H9 (cell line): ENCODE results near the gene DHX40. TPM values are rescaled to one million over a fixed set of nuclear protein-coding genes. Genes with fewer than 3 reads are reported as not detected.
A peak's percentile ranks its signal among the peaks of the same experiment; 100 is the strongest.

Source experiments
- DNase-seq: peaks from one replicate; pipeline ENCODE4 v3.0.0-alpha.2; 2017
- H2AFZ ChIP-seq: one replicate; pipeline ENCODE4 v1.6.1; 2013; ENCODE audit warnings: mild to moderate bottlenecking, low read length, control low read depth, moderate library complexity
- H2AK5ac ChIP-seq: 2 replicates; pipeline ENCODE4 v1.6.1; 2013; ENCODE audit warnings: low read length, control low read depth, mixed read lengths; ENCODE audit not compliant: insufficient read length
- H2BK120ac ChIP-seq: one replicate; pipeline ENCODE4 v1.6.1; 2013; ENCODE audit warnings: low read depth, mild to moderate bottlenecking, low read length, control low read depth, inconsistent platforms; ENCODE audit not compliant: poor library complexity, severe bottlenecking
- H2BK12ac ChIP-seq: 2 replicates; pipeline ENCODE4 v1.6.1; 2013; ENCODE audit warnings: low read length, control low read depth, mixed read lengths, low read depth; ENCODE audit not compliant: insufficient read length
- H2BK15ac ChIP-seq: 2 replicates; pipeline ENCODE4 v1.6.1; 2013; ENCODE audit warnings: low read depth, low read length, control low read depth
- H2BK20ac ChIP-seq: one replicate; pipeline ENCODE4 v1.6.1; 2013; ENCODE audit warnings: low read depth, mild to moderate bottlenecking, low read length, control low read depth, inconsistent platforms; ENCODE audit not compliant: poor library complexity, severe bottlenecking
- H2BK5ac ChIP-seq: 2 replicates; pipeline ENCODE4 v1.6.1; 2013; ENCODE audit warnings: low read length, control low read depth, mixed read lengths; ENCODE audit not compliant: insufficient read length
- H3K14ac ChIP-seq: 2 replicates; pipeline ENCODE4 v1.6.1; 2013; ENCODE audit warnings: low read length, control low read depth; ENCODE audit not compliant: insufficient read depth
- H3K18ac ChIP-seq: 2 replicates; pipeline ENCODE4 v1.6.1; 2013; ENCODE audit warnings: low read depth, mild to moderate bottlenecking, mixed read lengths, low read length, control low read depth; ENCODE audit not compliant: insufficient read length
- H3K23ac ChIP-seq: 2 replicates; pipeline ENCODE4 v1.6.1; 2013; ENCODE audit warnings: low read length, control low read depth, mixed read lengths, low read depth; ENCODE audit not compliant: insufficient read length
- H3K23me2 ChIP-seq: 2 replicates; pipeline ENCODE4 v1.6.1; 2013; ENCODE audit warnings: low read depth, mild to moderate bottlenecking, mixed read lengths, low read length, control low read depth; ENCODE audit not compliant: insufficient read length, poor library complexity, severe bottlenecking
- H3K27ac ChIP-seq: 2 replicates; pipeline ENCODE4 v1.5.1; 2013; ENCODE audit warnings: low read length, control low read depth, mixed read lengths, low read depth; ENCODE audit not compliant: insufficient read length
- H3K27me3 ChIP-seq: 2 replicates; pipeline ENCODE4 v1.6.1; 2013; ENCODE audit warnings: low read length, control low read depth, inconsistent platforms; ENCODE audit not compliant: insufficient read depth
- H3K4ac ChIP-seq: 2 replicates; pipeline ENCODE4 v1.6.1; 2013; ENCODE audit warnings: low read depth, mild to moderate bottlenecking, control low read depth, inconsistent platforms, low read length, moderate library complexity
- H3K4me1 ChIP-seq: 2 replicates; pipeline ENCODE4 v1.6.1; 2013; ENCODE audit warnings: low read length, control low read depth, inconsistent platforms; ENCODE audit not compliant: insufficient read depth
- H3K4me2 ChIP-seq: 2 replicates; pipeline ENCODE4 v1.6.1; 2013; ENCODE audit warnings: low read length, control low read depth, mixed read lengths; ENCODE audit not compliant: insufficient read length, insufficient read depth
- H3K56ac ChIP-seq: 2 replicates; pipeline ENCODE4 v1.6.1; 2013; ENCODE audit warnings: low read depth, mild to moderate bottlenecking, mixed read lengths, low read length, control low read depth; ENCODE audit not compliant: insufficient read length
- H3K79me1 ChIP-seq: 2 replicates; pipeline ENCODE4 v1.6.1; 2013; ENCODE audit warnings: low read depth, mild to moderate bottlenecking, moderate library complexity, low read length, control low read depth, inconsistent platforms; ENCODE audit not compliant: insufficient read depth, poor library complexity, severe bottlenecking
- H3K79me2 ChIP-seq: 2 replicates; pipeline ENCODE4 v1.6.1; 2013; ENCODE audit warnings: low read length, control low read depth, inconsistent platforms; ENCODE audit not compliant: insufficient read depth
- H3K9ac ChIP-seq: 2 replicates; pipeline ENCODE4 v1.6.1; 2013; ENCODE audit warnings: low read length, control low read depth, mixed read lengths; ENCODE audit not compliant: insufficient read length; ENCODE audit errors: extremely low read depth
- H3K9me3 ChIP-seq: one replicate; pipeline ENCODE4 v1.6.1; 2013; ENCODE audit warnings: low read depth, low read length, inconsistent platforms; ENCODE audit not compliant: control insufficient read depth
- H3T11ph ChIP-seq: one replicate; pipeline ENCODE4 v1.6.1; 2013; ENCODE audit warnings: mild to moderate bottlenecking, low read length, control low read depth, inconsistent platforms
- H4K20me1 ChIP-seq: one replicate; pipeline ENCODE4 v1.6.1; 2013; ENCODE audit not compliant: control insufficient read depth, insufficient read length, insufficient read depth
- H4K5ac ChIP-seq: 2 replicates; pipeline ENCODE4 v1.6.1; 2013; ENCODE audit warnings: low read depth, mild to moderate bottlenecking, mixed read lengths, low read length, control low read depth; ENCODE audit not compliant: insufficient read length
- H4K8ac ChIP-seq: replicated peaks from 2 replicates; pipeline ENCODE4 v1.6.1; 2013; ENCODE audit warnings: low read length, control low read depth, mixed read lengths, low read depth; ENCODE audit not compliant: insufficient read length
- H4K91ac ChIP-seq: 2 replicates; pipeline ENCODE4 v1.6.1; 2013; ENCODE audit warnings: low read depth, mild to moderate bottlenecking, moderate library complexity, mixed read lengths, low read length, control low read depth; ENCODE audit not compliant: insufficient read length
- H3K27ac Mint-ChIP-seq, 3 experiments: 2 replicates in 2 of 3; 3 replicates in 1 of 3; pipeline ENCODE4 v1.8.0; 2020 to 2021; ENCODE audit warnings: mixed read lengths in 3 of 3, mild to moderate bottlenecking in 1 of 3, moderate library complexity in 1 of 3
- H3K27me3 Mint-ChIP-seq: 2 replicates; pipeline ENCODE4 v1.8.0; 2021; ENCODE audit warnings: low read depth, mild to moderate bottlenecking, moderate library complexity, mixed read lengths
- H3K36me3 Mint-ChIP-seq, 3 experiments: 2 replicates in 2 of 3; 3 replicates in 1 of 3; pipeline ENCODE4 v1.8.0; 2020 to 2021; ENCODE audit warnings: low read depth in 3 of 3, mixed read lengths in 3 of 3; ENCODE audit not compliant: insufficient read depth in 1 of 3
- H3K4me1 Mint-ChIP-seq, 2 experiments: 2 replicates each; pipeline ENCODE4 v1.8.0; 2020; ENCODE audit warnings: mixed read lengths in 2 of 2
- H3K4me3 Mint-ChIP-seq, 2 experiments: 2 replicates in 1 of 2; 3 replicates in 1 of 2; pipeline ENCODE4 v1.8.0; 2020 to 2021; ENCODE audit warnings: mild to moderate bottlenecking in 2 of 2, mixed read lengths in 2 of 2, moderate library complexity in 1 of 2
- H3K9me3 Mint-ChIP-seq, 2 experiments: 2 replicates in 1 of 2; 3 replicates in 1 of 2; pipeline ENCODE4 v1.8.0; 2020; ENCODE audit warnings: mild to moderate bottlenecking in 2 of 2, mixed read lengths in 2 of 2, moderate library complexity in 1 of 2
- CTCF ChIP-seq: fragments of 200-600 bp; sonication (generic); conservative IDR thresholded peaks from 3 replicates; pipeline ENCODE4 v1.8.0; 2021; ENCODE audit warnings: antibody characterized with exemption, mild to moderate bottlenecking
- WGBS: extraction: QIAGEN DNeasy Blood & Tissue Kit; methylation state at CpG from one replicate; pipeline ENCODE4 v1.1.7; 2013; ENCODE audit warnings: missing lambda C conversion rate, low lambda C conversion rate, mixed read lengths; ENCODE audit not compliant: insufficient read length; ENCODE audit errors: extremely low coverage; 5-methylcytosine and 5-hydroxymethylcytosine counted together
- total RNA-seq: library from RNA; stranded (reverse); gene quantifications from 2 replicates; pipeline ENCODE4 v1.2.1, GENCODE V29; 2021

DHX40 gene
- total RNA-seq, 1 experiment from 2014 or later = 28.8 TPM

GRCh38 chr17:59616253-59616920 is 51.0 kb downstream of the DHX40 start:
- H3K79me1 ChIP-seq = no peaks in the 10 kb centered on the region
- Mint-ChIP-seq H3K36me3 (peaks cover 0 to 2% (median 0%) of the 10 kb centered on the region in 3 experiments; a peak in 4 of 7 replicates), H3K27me3 (no peaks in the 10 kb centered on the region), H3K27ac (0 out of 7 replicates have a peak overlapping the region, but pooled peaks of 1 of the 3 experiments have one; percentile 44), H3K4me1 (peaks cover 22 to 24% of the 10 kb centered on the region in 2 experiments), H3K9me3 (no peaks in the 10 kb centered on the region), H3K4me3 (no peak overlapping the region)
- no peak for TF ChIP-seq CTCF
- no peak overlapping the region for H2BK15ac ChIP-seq
- WGBS = no CpG with 5 or more reads among the region's 7 CpGs
- no peak overlapping the region for H3K4me2 ChIP-seq
- no peaks in the 10 kb centered on the region for H3K27me3 ChIP-seq
- no peaks in the 10 kb centered on the region for H4K20me1 ChIP-seq
- no peak overlapping the region for H3K14ac ChIP-seq
- no peak overlapping the region for H2AK5ac ChIP-seq
- H4K91ac ChIP-seq = no peak overlapping the region
- no peaks in the 10 kb centered on the region for H3K9me3 ChIP-seq
- peaks cover 12% of the 10 kb centered on the region for H3K79me2 ChIP-seq
- H3K56ac ChIP-seq = no peak overlapping the region
- no peak overlapping the region for H2BK5ac ChIP-seq
- H3K23me2 ChIP-seq = peaks cover 5% of the 10 kb centered on the region
- no peak overlapping the region for H3K4ac ChIP-seq
- H3T11ph ChIP-seq = no peak overlapping the region
- no peak overlapping the region for H3K23ac ChIP-seq
- H4K8ac ChIP-seq = no peak overlapping the region
- H2BK20ac ChIP-seq = no peak overlapping the region
- no peak overlapping the region for H2BK12ac ChIP-seq
- H2BK120ac ChIP-seq = no peak overlapping the region
- no peak for DNase-seq
- H4K5ac ChIP-seq = no peak overlapping the region
- no peak overlapping the region for H2AFZ ChIP-seq
- no peak overlapping the region for H3K27ac ChIP-seq
- no peaks in the 10 kb centered on the region for H3K4me1 ChIP-seq
- no peak overlapping the region for H3K9ac ChIP-seq
- H3K18ac ChIP-seq = no peak overlapping the region
